Skeletal muscle tissue (tissue), 4 donors: ENCODE measurements around the gene DKKL1. TPM values are rescaled to one million over a fixed set of nuclear protein-coding genes. Genes with fewer than 3 reads are reported as not detected.
"Not testable (repeated sequence)": the region's sequence is repeated elsewhere in the genome, so short reads cannot be mapped to it uniquely, and the experiment has no call there.

ENCODE experiments used
- H3K27ac ChIP-seq: one replicate; pipeline ENCODE4 v1.7.0; 2013; ENCODE audit warnings: mild to moderate bottlenecking, low read depth, low read length, inconsistent platforms
- H3K27me3 ChIP-seq, 3 donors: one replicate each; pipeline ENCODE4 v1.7.0; 2013; ENCODE audit warnings: low read length in 3 of 3; ENCODE audit not compliant: control insufficient read depth in 3 of 3, insufficient read depth in 3 of 3
- H3K36me3 ChIP-seq, 3 donors: one replicate each; pipeline ENCODE4 v1.7.0; 2013; ENCODE audit warnings: low read length in 3 of 3; ENCODE audit not compliant: control insufficient read depth in 3 of 3, insufficient read depth in 3 of 3
- H3K4me1 ChIP-seq, 3 donors: one replicate each; pipeline ENCODE4 v1.7.0; 2013; ENCODE audit warnings: low read length in 3 of 3, mild to moderate bottlenecking in 3 of 3; ENCODE audit not compliant: control insufficient read depth in 3 of 3, insufficient read depth in 3 of 3
- H3K4me3 ChIP-seq, 3 donors: one replicate each; pipeline ENCODE4 v1.7.0; 2013; ENCODE audit warnings: low read length in 3 of 3
- H3K9ac ChIP-seq, 3 donors: one replicate each; pipeline ENCODE4 v1.7.0; 2013; ENCODE audit warnings: low read length in 3 of 3, mild to moderate bottlenecking in 3 of 3, moderate library complexity in 2 of 3, low read depth in 1 of 3
- H3K9me3 ChIP-seq, 3 donors: one replicate each; pipeline ENCODE4 v1.7.0; 2013; ENCODE audit warnings: low read length in 3 of 3; ENCODE audit not compliant: control insufficient read depth in 3 of 3
- total RNA-seq: library from RNA; depleted of rRNA; stranded (reverse); fragments of >200 nt; gene quantifications from one replicate; pipeline ENCODE4 v1.2.3, GENCODE V29; 2014
- donor health status: Osteomylitis.

DKKL1 gene
- total RNA-seq, 1 donor from 2014 or later = 0.52 TPM

GRCh38 chr19:49331187-49331586 is 32.5 kb upstream of the DKKL1 start:
- not testable (repeated sequence) for H3K9me3 ChIP-seq, H3K27me3 ChIP-seq, H3K4me3 ChIP-seq, H3K4me1 ChIP-seq, H3K9ac ChIP-seq, H3K27ac ChIP-seq, H3K36me3 ChIP-seq

DNA sequence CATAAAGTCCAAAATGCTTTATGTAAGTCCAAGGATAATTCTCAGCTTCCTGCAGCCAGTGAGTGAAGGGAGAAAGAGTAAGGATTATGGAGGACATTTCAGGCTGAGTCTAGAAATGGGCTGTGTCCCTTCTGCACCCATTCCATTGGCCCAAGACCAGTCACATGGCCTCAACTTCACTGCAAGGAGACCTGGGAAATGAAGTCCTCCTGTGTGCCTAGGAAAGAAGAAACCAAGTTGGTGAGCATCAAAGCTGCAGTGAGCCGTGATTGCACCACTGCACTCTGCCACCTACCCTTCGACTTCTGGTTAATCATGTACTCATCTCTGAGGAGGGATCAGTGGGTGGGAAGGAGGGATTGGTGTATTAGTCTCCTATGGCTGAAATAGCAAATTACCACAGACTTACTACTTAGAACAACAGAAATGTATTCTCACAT is 32.0 kb upstream of the DKKL1 start:
- Histone ChIP-seq H3K9me3 (no peaks in the 10 kb centered on the region), H3K4me1 (no peaks in the 10 kb centered on the region), H3K9ac (no peak overlapping the region), H3K4me3 (no peak overlapping the region), H3K36me3 (no peaks in the 10 kb centered on the region), H3K27ac (no peak overlapping the region), H3K27me3 (peaks cover 0 to under 1% (median 0%) of the 10 kb centered on the region in 3 donors)

DNA sequence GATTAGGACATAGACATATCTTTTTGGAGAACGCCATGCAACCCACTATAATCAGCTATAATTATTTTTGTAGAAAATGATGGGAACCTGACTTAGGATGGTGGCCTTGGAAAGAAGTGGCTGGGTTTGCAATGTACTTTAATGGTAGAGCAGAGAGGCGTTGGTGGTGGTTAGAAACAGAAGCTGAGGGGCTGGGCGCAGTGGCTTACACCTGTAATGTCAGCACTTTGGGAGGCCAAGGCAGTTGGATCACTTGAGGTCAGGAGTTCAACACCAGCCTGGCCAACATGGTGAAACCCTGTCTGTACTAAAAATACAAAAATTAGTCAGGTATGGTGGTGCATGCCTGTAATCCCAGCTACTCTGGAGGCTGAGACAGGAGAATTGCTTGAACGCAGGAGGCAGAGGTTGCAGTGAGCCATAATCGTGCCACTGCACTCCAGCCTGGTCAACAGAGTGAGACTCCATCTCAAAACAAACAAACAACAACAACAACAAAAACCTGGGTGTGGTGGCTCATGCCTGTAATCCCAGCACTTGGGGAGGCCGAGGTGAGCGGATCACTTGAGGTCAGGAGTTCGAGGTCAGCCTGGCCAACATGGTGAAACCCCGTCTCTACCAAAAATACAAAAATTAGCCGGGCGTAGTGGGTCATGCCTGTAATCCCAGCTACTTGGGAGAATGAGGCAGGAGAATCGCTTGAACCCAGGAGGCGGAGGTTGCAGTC is 30.8 kb upstream of the DKKL1 start:
- H3K4me1 ChIP-seq, H3K27ac ChIP-seq: not testable (repeated sequence)

GRCh38 chr19:49333418-49333805 is 30.3 kb upstream of the DKKL1 start:
- Histone ChIP-seq H3K27ac (no peak overlapping the region), H3K9ac (no peak overlapping the region), H3K4me1 (peaks cover under 1 to 2% (median 2%) of the 10 kb centered on the region in 3 donors), H3K36me3 (no peaks in the 10 kb centered on the region), H3K4me3 (no peak overlapping the region), H3K9me3 (no peaks in the 10 kb centered on the region), H3K27me3 (peaks cover 0 to 5% (median 2%) of the 10 kb centered on the region in 3 donors)

More for the DNA sequence above, 30.8 kb upstream of the DKKL1 start:
- not testable (repeated sequence) for H3K4me3 ChIP-seq, H3K36me3 ChIP-seq, H3K27me3 ChIP-seq, H3K9ac ChIP-seq, H3K9me3 ChIP-seq

- Histone ChIP-seq H3K9ac (no peak overlapping the region), H3K9me3 (no peaks in the 10 kb centered on the region), H3K4me3 (no peak overlapping the region), H3K27ac (no peak overlapping the region), H3K4me1 (peaks cover 4 to 6% (median 5%) of the 10 kb centered on the region in 3 donors), H3K27me3 (peaks cover 0 to 9% (median 6%) of the 10 kb centered on the region in 3 donors), H3K36me3 (no peaks in the 10 kb centered on the region)
Measured at GRCh38 chr19:49333811-49334288, 29.8 kb upstream of the DKKL1 start.

DNA sequence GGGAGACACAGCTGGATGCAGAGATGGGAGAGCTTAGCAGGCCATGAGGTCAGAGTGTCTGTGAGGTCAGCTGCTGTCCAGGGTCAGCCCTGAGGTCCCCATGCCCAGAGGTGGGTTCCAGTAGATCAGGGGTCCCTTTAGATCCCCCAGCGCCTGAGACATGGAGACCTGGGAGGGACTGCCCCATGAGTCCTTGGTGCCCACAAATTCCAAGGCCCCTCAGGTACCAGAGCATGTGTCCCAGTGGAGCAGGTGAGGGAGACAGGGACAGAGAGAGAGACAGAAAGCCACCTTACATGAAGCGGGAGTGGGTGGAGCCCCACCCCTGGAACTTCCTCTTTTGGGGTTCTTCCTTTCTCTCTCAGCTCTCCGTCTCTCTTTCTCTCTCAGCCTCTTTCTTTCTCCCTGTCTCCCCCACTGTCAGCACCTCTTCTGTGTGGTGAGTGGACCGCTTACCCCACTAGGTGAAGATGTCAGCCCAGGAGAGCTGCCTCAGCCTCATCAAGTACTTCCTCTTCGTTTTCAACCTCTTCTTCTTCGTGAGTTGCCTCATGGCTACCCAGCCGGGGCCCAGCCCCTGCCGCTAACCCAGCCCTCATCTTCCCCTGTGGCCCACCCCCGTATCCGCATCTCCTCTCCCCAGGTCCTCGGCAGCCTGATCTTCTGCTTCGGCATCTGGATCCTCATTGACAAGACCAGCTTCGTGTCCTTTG is 28.4 kb upstream of the DKKL1 start, which contains the start of gene CD37:
CD37 (plus strand) TSS at position 336 of the 713 bp plus-strand sequence; CDS start at position 471, 135 bp downstream.
- peaks cover 12 to 13% (median 13%) of the 10 kb centered on the region in 3 donors for H3K4me1 ChIP-seq

DNA sequence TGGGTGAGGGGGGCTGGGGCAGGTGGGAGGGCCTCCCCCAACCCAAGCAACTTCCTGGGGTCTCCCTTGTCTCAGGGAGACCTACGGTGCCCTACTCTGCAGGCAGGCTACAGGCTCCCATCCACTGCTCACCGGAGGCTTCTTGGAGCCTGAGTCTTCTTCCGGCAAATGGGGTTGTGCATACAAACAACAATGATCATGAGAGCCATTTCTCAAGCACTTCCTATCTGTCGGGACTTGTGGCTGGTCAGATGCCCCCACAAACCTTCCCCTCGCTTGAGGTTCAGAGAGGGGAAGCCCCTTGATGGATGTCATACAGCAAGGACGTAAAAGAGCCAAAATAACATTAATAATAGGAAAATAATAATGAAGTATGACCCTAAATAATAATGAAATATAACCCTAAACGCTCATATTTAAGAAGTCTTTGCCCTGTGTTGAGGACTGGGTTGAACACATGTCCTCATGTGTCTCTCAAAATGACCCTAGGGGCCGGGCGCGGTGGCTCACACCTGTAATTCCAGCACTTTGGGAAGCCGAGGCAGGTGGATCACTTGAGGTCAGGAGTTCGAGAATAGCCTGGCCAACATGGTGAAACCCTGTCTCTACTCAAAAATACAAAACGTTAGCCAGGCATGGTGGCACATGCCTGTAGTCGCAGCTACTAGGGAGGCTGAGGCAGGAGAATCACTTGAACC is 27.7 kb upstream of the DKKL1 start:
- no peaks in the 10 kb centered on the region for H3K36me3 ChIP-seq
- H3K4me1 ChIP-seq = peaks cover 12 to 13% (median 13%) of the 10 kb centered on the region in 3 donors
- H3K9me3 ChIP-seq = no peaks in the 10 kb centered on the region
- no peak overlapping the region for H3K27ac ChIP-seq
- no peak overlapping the region for H3K9ac ChIP-seq
- H3K4me3 ChIP-seq = peak overlapping the region in 1 of 3 donors; percentile 20
- H3K27me3 ChIP-seq = peaks cover 0 to 16% (median 11%) of the 10 kb centered on the region in 3 donors

More for the DNA sequence above, 28.4 kb upstream of the DKKL1 start, which contains the start of gene CD37:
- Histone ChIP-seq H3K27ac (no peak within 1 kb of the TSS), H3K36me3 (no peaks in the 10 kb centered on the region), H3K9ac (no peak within 1 kb of the TSS), H3K4me3 (peak within 1 kb of the TSS in 2 of 3 donors; percentile 20 to 22), H3K9me3 (no peaks in the 10 kb centered on the region), H3K27me3 (peaks cover 0 to 16% (median 11%) of the 10 kb centered on the region in 3 donors)

DNA sequence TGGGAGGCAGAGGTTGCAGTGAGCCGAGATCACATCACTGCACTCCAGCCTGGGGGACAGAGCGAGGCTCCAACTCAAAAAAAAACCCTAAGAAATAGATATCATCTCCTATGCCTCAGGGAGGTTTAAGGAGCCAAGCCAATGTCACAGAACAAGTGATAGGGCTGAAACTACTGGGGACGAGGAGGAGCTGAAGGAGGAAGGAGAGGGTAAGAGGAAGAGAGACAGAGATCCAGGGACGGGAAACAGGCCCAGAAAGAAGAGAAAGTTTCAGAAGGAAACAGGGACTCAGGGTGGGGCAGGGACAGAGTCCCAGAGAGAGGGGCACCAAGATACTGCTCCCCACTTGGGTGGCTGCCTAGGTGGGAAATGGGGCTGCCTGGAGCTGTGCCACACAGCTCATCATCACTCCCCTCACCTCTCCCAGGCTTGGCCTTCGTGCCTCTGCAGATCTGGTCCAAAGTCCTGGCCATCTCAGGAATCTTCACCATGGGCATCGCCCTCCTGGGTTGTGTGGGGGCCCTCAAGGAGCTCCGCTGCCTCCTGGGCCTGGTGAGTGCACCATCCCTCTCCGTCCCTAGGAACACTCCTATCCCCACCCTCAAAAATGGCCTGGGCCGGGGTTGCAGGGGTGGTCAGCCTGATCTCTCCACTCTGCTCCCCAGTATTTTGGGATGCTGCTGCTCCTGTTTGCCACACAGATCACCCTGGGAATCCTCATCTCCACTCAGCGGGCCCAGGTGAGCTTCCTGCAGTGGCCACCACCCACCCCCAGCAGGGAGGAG is 27.0 kb upstream of the DKKL1 start:
- no peaks in the 10 kb centered on the region for H3K9me3 ChIP-seq

More for the DNA sequence above, 27.0 kb upstream of the DKKL1 start:
- peaks cover 0 to 16% (median 11%) of the 10 kb centered on the region in 3 donors for H3K27me3 ChIP-seq
- H3K4me1 ChIP-seq = peaks cover 12 to 17% (median 13%) of the 10 kb centered on the region in 3 donors
- H3K4me3 ChIP-seq = no peak overlapping the region
- H3K36me3 ChIP-seq = peaks cover 0 to 7% (median 0%) of the 10 kb centered on the region in 3 donors
- H3K9ac ChIP-seq = no peak overlapping the region
- no peak overlapping the region for H3K27ac ChIP-seq
